GM10266 (cell line): ENCODE data around the gene N4BP2L2.

Experiments
- DNase-seq: peaks from one replicate; pipeline ENCODE4 v3.0.0; 2012; ENCODE audit errors: extremely low spot score
- CTCF ChIP-seq: IDR thresholded peaks from 2 replicates; pipeline ENCODE4 v1.5.1; 2012; ENCODE audit warnings: mild to moderate bottlenecking, low read depth; ENCODE audit not compliant: control insufficient read depth, insufficient read depth; ENCODE audit errors: missing control alignments

Gene N4BP2L2

GRCh38 chr13:32468502-32469142 is 70.0 kb downstream of the N4BP2L2 start:
- no peak for DNase-seq
- no peak for TF ChIP-seq CTCF

GRCh38 chr13:32456591-32456990 is 82.0 kb downstream of the N4BP2L2 start:
- TF ChIP-seq CTCF: no peak
- DNase-seq: no peak

- TF ChIP-seq CTCF: no peak
- DNase-seq: no peak
These were observed 83.0 kb downstream of the N4BP2L2 start for GRCh38 chr13:32455594-32455903.

DNA sequence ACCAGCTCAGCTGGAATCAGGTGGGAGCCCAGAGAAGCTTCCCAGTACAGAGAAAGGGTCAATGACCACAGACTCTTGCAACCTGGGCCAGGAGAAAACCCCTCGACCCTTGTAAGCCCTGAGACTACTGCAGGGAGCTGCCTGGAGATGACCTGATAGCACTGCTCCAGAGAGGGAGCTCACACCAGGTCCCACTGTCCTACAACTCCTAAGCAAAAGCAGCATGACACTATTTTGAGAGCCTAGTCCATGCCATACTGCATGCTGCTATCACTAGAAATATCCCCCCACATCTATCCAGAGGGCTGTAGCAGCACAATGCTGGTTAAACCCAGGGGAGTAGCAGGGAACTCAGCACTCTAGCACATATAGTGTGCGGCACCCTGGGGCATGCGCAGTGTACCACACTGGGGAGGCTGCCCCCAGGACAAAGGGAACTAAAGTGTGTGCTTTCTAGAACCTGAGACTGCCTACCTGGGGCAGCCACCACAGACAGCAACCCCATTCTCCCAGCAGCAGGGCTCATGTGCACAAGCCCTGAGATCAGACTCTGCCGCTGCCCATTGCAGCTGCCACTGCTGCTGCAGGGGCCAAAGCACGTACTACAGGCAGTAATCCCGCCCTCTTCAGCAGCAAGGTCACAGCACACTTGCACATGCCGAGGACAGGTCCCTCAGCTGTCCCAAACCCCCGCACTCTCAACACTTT is 83.6 kb downstream of the N4BP2L2 start:
- TF ChIP-seq CTCF: no peak
- DNase-seq: no peak

GRCh38 chr13:32453981-32454380 is 84.6 kb downstream of the N4BP2L2 start:
- DNase-seq: no peak
- TF ChIP-seq CTCF: no peak

DNA sequence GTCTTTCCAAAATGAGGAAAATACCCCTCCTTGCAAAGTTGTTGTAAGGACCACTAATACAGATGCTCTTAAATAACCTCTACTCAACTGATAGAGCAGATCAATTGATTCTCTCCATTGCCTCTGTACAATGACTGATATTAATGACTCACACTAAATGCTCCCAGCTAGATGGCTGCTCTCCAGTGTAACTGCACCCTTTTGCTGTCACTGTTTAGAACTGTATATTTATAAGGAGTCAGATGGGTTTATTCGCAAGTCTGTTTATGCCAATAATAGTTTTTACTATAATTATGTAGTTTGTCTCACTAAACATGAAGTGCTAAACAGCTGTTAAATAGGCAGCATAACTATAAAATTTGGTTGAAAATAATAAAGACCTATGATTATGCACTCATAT is 89.6 kb downstream of the N4BP2L2 start:
- DNase-seq: no peak
- no peak for TF ChIP-seq CTCF

- no peak for TF ChIP-seq CTCF
- DNase-seq: no peak
These were observed 90.5 kb downstream of the N4BP2L2 start for GRCh38 chr13:32447894-32448623.
